HG03025 (cell line): Measurements from ENCODE around the gene PARVG.

Experiments used
- ATAC-seq: cut with Tn5 transposase; IDR thresholded peaks from one replicate; pipeline ENCODE4 v1.9.1; 2021; ENCODE audit warnings: mild to moderate bottlenecking, moderate library complexity; ENCODE audit not compliant: unreplicated experiment, low FRiP score

The PARVG gene

GRCh38 chr22:44179196-44179988 lies 1.3 kb upstream of the PARVG start:
- no peak for ATAC-seq

- ATAC-seq, result no peak
Observed at GRCh38 chr22:44179989-44180705, 578 bp upstream of the PARVG start.

GRCh38 chr22:44181033-44181911 lies 547 bp downstream of the PARVG start:
- no peak for ATAC-seq

- ATAC-seq, result no peak
Observed at GRCh38 chr22:44181912-44182587, 1.3 kb downstream of the PARVG start.

- no peak for ATAC-seq
Observed at GRCh38 chr22:44182588-44183286, 2.0 kb downstream of the PARVG start.

- no peak for ATAC-seq
Observed at GRCh38 chr22:44183287-44183588, 2.5 kb downstream of the PARVG start.

- ATAC-seq, result no peak
Observed at GRCh38 chr22:44184006-44184405, 3.3 kb downstream of the PARVG start.

DNA sequence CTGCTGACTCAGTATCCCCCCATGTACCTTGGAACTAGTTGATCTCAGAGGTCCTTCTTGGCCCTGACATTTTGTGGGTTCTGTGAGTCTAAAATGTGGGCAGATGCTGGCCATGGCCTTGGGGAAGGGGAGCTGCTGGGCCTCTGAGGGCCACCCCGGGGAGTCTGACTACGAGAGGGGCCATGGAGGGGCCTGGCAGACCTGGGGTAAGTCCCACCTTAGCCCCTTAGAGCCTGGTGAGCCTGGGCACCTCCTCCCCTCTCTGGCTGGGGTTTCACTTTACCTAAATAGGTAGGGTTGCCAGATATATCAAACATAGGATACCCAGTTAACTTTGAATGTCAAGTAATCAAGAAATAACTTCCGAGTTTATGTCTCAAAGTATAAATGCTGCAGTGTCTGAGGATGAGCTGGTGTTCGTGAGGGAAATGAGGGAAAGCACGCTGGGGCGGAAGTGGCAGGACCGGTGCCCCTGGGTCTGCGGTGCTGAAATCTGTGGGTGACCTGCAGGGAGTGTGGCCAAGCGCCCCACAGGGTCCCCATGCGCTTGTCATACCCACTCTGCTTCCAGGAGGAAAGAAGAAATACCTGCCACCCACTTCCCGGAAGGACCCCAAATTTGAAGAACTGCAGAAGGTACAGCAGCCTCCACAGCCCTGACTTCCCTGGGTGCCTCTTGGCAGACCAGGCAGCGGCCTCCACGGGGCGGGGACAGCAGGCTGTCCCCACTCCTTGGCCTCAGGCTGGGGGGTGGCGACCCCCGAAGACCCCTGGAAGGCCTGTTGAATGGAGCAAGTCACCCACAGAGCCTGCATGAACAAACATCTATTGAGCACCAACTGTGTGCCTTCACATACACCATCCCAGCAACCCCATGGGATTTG lies 4.8 kb downstream of the PARVG start:
- no peak for ATAC-seq

- no peak for ATAC-seq
Observed at GRCh38 chr22:44186121-44186510, 5.4 kb downstream of the PARVG start.

DNA sequence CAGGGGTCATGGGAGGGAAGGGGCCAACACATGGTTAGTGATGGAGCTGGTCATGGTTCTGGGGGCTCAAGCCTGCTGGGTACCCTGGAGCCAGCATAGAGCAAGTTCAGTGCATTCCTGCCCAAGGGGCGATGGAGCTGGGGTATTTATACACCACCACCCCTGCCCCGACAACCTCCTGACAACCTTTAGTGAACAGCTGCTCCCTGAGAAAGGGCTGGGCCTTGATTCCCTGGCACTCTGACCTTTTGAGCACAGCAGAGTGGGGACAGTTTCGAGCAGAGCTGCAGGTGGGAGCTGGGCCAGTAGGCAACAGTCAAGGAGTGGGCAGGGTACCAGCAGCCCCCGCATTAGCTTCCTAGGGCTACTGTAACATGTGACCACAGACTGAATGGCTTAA lies 6.0 kb downstream of the PARVG start:
- ATAC-seq, result no peak

GRCh38 chr22:44187652-44188230 lies 7.0 kb downstream of the PARVG start:
- no peak for ATAC-seq

DNA sequence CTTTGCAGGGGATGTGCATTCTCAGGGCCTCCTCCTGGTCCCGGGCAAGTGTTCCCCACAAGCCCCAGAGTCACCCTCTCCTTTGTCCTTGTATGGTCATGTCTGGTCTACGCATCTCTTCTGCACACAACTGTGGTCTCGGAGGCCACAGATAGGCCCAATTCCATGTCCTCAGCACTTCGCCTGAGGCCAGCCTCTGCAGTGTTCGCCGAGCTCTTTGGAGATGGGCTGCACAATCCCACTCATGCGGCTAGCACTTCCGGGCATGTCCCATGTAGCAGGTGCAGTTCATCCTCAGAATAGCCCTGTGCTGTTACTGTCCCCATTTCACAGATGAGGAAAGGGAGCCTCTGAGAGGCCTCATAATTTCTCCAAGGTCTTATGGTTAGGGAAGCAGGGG lies 7.6 kb downstream of the PARVG start:
- no peak for ATAC-seq

- ATAC-seq, result no peak
Observed at GRCh38 chr22:44188986-44189630, 8.4 kb downstream of the PARVG start.

DNA sequence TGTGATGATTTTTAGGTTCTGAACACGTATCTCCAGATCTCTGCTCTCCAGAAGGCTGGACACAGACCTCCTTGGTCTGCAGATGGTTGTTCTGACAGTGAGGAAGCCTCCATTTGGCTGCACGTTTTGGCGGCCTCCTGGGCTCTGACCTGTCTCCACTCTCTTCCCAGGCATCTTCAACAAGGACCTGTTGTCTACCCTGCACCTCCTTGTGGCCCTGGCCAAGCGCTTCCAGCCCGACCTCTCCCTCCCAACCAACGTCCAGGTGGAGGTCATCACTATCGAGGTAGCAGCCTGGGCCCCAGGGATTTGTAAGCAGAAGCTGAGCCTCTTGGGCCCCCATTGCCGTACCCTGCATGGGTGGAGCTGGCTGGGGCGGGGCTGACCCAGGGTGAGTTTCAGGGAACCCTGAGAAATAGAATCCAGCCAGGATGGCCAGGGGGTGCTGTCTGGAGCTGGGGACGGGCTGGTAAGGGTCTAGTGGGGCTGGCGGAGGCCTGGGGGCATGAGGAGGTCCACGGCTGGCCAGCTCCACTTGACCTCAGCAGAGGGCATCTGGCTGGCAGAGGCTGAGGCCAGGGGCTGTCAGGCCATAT lies 9.8 kb downstream of the PARVG start:
- no peak for ATAC-seq

DNA sequence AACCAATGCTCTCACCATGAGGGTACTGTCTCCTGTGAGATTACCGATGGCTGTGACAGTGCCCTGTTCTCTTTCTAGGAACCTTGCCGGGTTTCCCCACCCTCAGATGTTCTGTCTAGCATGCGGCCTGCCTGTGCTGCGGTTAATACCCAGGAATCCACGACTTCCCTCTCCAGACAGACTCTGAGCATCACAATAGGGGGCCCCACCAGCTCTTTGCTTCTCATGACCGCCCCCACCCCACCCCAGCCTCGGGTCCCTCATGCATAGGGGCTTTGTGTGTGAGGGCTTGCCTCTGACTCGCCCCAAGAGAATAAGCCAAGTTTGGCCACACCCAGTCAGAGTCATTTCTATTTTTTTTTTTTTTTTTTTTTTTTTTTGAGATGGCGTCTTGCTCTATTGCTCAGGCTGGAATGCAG lies 10.3 kb downstream of the PARVG start:
- ATAC-seq, result no peak

DNA sequence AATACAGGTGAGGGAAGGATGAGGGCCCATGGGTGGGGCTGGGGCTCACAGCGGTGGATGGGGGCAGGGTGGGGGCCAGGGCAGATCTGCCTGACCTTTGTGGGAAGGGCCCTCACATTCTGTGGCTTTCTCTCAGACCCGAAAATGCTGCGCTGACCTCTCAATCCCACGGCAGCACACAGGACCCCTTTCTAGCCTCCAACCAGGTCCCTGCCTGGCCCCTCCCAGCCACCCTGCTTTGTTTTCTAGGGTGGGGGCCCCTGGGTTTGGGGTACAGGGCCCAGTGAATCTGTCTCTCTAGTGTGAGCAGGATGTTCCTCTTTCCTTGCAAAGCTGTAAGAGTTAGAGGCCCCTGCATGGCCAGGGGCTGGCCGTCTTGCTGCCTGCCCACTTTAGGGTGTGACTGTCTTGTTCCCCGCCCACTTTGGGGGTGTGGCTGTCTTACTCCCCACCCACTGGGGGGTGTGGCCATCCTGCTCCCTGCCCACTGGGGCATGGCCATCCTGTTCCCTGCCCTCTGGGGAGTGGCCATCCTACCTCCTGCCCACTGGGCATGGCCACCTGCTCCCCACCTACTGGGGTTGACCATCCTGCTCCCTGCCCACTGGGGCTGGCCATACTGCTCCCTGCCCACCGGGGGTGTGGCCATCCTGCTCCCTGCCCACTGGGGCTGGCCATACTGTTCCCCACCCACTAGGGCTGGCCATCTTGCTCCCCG lies 11.5 kb downstream of the PARVG start:
- ATAC-seq, result no peak

DNA sequence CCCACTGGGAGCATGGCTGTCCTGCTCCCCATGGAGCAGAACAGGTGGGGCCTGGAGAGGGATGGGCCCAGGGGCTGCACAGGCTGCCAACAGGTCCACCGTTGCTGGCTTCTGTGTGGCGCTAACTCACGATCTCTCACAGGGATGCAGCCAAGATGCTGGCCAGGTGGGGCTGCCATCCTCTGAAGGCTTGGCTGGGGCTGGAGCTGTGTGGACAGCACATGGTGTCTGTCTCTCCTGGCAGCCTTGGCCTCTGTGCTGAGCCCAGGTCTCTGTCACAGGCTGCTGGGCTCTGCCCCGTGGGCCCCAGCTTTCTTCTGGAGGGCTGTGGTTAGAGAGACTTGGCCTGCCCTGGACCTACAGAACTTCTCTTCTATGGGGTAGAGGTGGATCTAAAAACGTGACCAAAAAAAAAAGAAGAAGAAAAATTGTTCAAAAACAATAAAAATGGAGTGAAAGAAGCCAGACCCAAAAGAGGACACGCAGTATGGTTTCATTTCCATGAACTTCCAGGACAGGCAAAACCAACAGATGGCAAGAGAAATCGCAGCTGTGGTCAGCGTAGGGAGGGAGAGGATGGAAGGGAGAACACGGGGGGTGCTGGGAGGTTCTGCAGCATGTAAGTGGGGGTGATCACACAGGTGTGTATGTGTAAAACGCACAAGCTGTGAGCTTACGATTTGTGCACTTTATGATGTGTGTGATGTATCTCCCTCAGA lies 12.2 kb downstream of the PARVG start:
- no peak for ATAC-seq
